ENCODE measurements around the gene FLOT1. TPM values are rescaled to one million over a fixed set of nuclear protein-coding genes. Genes with fewer than 3 reads are reported as not detected.
"Not testable (repeated sequence)": the region's sequence is repeated elsewhere in the genome, so short reads cannot be mapped to it uniquely, and the experiment has no call there.

The FLOT1 gene
- total RNA-seq, 1 experiment from 2014 or later = 176 TPM

GRCh38 chr6:30759575-30760239, 17.2 kb upstream of the FLOT1 start:
- H3K9me3 ChIP-seq (ENCODE audit: control insufficient read depth, insufficient read depth, low read depth, low read length) = no peaks in the 10 kb centered on the region
- peaks cover 8% of the 10 kb centered on the region; the same call in 1 of the 2 replicates for H3K4me1 ChIP-seq (ENCODE audit: control insufficient read depth, insufficient read depth, low read length)
- DNase-seq (ENCODE audit: low read depth, low spot score) (no peak), ATAC-seq (peak; percentile 50; the same call in 1 of the 2 replicates)
- ChIA-PET CTCF (no interaction called here), POLR2A (interaction anchor here (0.7 kb wide), 1 partner anchor 311 kb away, joined by 3 read pairs; no protein-coding TSS in a partner anchor)
- no peaks in the 10 kb centered on the region for H3K36me3 ChIP-seq (ENCODE audit: control insufficient read depth, insufficient read depth, low read length)
- intact Hi-C loops (cut with micrococcal nuclease; ENCODE audit: unreplicated experiment) = no loop called here
- H3K27ac ChIP-seq (ENCODE audit: low read length) = peak overlapping the region; percentile 76
- H3K4me3 ChIP-seq (ENCODE audit: low read depth in 2 of 2, low read length in 2 of 2) = no peak overlapping the region
- in situ Hi-C loops (cut with HindIII; ENCODE audit: low pct_unique_long_range_greater_than_20kb, low sequenced_read_pairs) = no loop called here
- no TSS peak for BruUV-seq (replicated peaks)
- no peaks in the 10 kb centered on the region for H3K27me3 ChIP-seq (ENCODE audit: control insufficient read depth, insufficient read depth, low read length)
- TF ChIP-seq SIN3A (IDR thresholded peaks at IDR 0.05; ENCODE audit: borderline replicate concordance, insufficient read depth, low read depth, low read length) (no peak), TCF7L2 (IDR thresholded peaks at IDR 0.05; ENCODE audit: low read depth, low read length) (no peak), POLR2AphosphoS5 (IDR thresholded peaks at IDR 0.05; ENCODE audit: low read depth, low read length) (no peak), CTCF (IDR thresholded peaks at IDR 0.05) (no peak), REST (IDR thresholded peaks at IDR 0.05; ENCODE audit: insufficient read depth in 1 of 2, low read depth in 2 of 2, low read length in 1 of 2) (no peak)

DNA sequence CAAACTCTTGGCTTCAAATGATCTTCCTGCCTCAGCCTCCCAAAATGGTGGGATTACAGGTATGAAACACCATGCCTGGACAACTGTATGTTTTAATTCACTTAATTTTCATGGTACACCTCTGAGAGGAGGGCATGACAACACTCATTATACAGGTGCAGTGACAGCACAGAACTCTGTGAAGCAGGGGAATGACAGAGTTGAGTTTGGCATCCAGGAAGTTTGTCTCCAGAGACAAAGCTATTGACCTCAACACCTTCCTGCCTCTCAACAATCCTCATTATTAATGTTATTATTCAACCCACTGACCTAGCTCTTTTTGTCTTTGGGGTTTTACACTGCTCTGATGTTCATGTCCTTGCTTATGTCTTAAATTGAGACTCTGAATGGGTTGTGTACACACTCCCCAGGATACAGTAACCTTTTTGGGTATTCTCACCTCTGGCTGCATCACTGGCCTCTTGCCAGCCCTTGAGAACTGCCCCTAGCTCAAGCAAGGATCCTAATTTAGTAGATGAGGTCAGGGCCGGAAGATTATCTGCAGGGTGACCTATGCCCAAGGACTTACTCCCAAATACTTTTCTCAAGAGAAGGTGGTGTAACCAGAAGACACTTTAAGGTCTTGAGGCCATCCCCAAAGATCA, 14.9 kb upstream of the FLOT1 start:
- BruUV-seq (replicated peaks) = no TSS peak
- no peak for DNase-seq (ENCODE audit: low read depth, low spot score)
- Histone ChIP-seq H3K27ac (ENCODE audit: low read length) (peak overlapping the region; percentile 67; the same call in 1 of the 2 replicates), H3K27me3 (ENCODE audit: control insufficient read depth, insufficient read depth, low read length) (no peaks in the 10 kb centered on the region), H3K36me3 (ENCODE audit: control insufficient read depth, insufficient read depth, low read length) (no peaks in the 10 kb centered on the region), H3K4me3 (ENCODE audit: low read depth in 2 of 2, low read length in 2 of 2) (no peak overlapping the region), H3K4me1 (ENCODE audit: control insufficient read depth, insufficient read depth, low read length) (peaks cover 18% of the 10 kb centered on the region), H3K9me3 (ENCODE audit: control insufficient read depth, insufficient read depth, low read depth, low read length) (no peaks in the 10 kb centered on the region)
- CTCF ChIA-PET = interaction anchor here (0.6 kb wide), 1 partner anchor 10 kb away, joined by 3 read pairs; no protein-coding TSS in a partner anchor
- intact Hi-C loops (cut with micrococcal nuclease; ENCODE audit: unreplicated experiment) (no loop called here), in situ Hi-C loops (cut with HindIII; ENCODE audit: low pct_unique_long_range_greater_than_20kb, low sequenced_read_pairs) (no loop called here)
- TF ChIP-seq REST (IDR thresholded peaks at IDR 0.05; ENCODE audit: insufficient read depth in 1 of 2, low read depth in 2 of 2, low read length in 1 of 2) (no peak), CTCF (IDR thresholded peaks at IDR 0.05) (no peak), SIN3A (IDR thresholded peaks at IDR 0.05; ENCODE audit: borderline replicate concordance, insufficient read depth, low read depth, low read length) (no peak), TCF7L2 (IDR thresholded peaks at IDR 0.05; ENCODE audit: low read depth, low read length) (no peak), POLR2AphosphoS5 (IDR thresholded peaks at IDR 0.05; ENCODE audit: low read depth, low read length) (no peak)
- ATAC-seq = no peak
- POLR2A ChIA-PET = no interaction called here

DNA sequence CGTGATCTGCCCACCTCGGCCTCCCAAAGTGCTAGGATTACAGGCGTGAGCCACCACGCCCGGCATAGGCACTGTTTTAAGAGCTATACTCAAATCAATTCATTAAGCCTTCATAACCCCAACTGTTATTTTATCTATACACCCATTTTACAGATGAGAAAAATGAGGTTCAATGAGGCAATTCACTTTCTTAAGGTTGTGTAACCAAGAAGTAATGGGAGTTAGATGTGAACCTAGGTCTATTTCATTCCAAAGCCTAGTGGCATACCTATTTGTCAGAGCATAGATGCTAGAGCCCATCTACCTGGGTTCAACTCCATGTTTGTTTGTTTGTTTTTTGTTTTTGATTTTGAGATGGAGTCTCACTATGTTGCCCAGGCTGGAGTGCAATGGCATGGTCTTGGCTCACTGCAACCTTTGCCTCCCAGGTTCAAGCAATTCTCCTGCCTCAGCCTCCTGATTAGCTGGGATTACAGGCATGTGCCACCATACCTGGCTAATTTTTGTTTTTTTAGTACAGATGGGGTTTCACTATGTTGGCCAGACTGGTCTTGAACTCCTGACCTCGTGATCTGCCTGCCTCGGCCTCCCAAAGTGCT, 14.0 kb upstream of the FLOT1 start:
- BruUV-seq (replicated peaks); ATAC-seq; intact Hi-C loops (cut with micrococcal nuclease; ENCODE audit: unreplicated experiment); DNase-seq (ENCODE audit: low read depth, low spot score); H3K27me3 ChIP-seq (ENCODE audit: control insufficient read depth, insufficient read depth, low read length); in situ Hi-C loops (cut with HindIII; ENCODE audit: low pct_unique_long_range_greater_than_20kb, low sequenced_read_pairs); H3K36me3 ChIP-seq (ENCODE audit: control insufficient read depth, insufficient read depth, low read length); H3K4me3 ChIP-seq (ENCODE audit: low read depth in 2 of 2, low read length in 2 of 2); POLR2A ChIA-PET; H3K9me3 ChIP-seq (ENCODE audit: control insufficient read depth, insufficient read depth, low read depth, low read length): not testable (repeated sequence)
- peak overlapping the region; percentile 1; the same call in 1 of the 2 replicates for H3K27ac ChIP-seq (ENCODE audit: low read length)
- peaks cover 27% of the 10 kb centered on the region for H3K4me1 ChIP-seq (ENCODE audit: control insufficient read depth, insufficient read depth, low read length)
- CTCF ChIA-PET = interaction anchor here (0.6 kb wide), 1 partner anchor 11 kb away, joined by 3 read pairs; no protein-coding TSS in a partner anchor

Data from Panc1 (cell line).